Measurements from ENCODE around the gene E2F2.

DNA sequence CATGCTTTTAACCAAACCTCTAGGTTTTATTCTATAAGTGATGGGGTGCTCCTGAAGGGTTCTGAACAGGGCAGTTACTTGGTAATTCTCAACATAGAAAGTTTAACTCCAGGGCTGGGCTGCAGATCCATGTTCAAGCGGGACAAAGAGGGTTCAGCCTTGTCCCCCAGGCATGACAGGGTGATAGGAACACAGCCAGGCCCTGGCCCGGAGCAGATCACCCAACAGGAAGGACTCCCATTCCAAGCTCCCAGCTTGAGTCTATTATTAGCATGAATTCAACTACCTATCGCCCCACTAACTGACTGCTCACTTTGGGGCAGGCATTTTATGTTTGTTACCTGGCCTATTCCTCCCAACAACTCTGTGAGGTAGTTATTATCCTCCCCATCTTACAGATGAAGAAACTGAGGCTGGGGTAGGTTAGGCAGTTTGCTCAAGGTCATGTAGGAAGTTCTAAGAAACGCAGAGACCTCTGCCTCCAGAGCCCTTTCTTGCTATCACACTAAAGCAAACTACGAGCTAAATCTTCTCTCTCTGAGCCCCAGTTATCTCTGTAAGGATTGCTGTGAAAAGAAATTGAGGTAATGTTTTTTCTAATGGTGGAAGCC is 61.6 kb downstream of the E2F2 start:
- TF ChIP-seq CTCF (IDR thresholded peaks at IDR 0.05; ENCODE audit: low read depth, low read length) (no peak), POLR2A (IDR thresholded peaks at IDR 0.05; ENCODE audit: extremely low read depth, insufficient read length) (no peak)
- TF ChIP-seq, protein P1, sequence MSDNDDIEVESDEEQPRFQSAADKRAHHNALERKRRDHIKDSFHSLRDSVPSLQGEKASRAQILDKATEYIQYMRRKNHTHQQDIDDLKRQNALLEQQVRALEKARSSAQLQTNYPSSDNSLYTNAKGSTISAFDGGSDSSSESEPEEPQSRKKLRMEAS (IDR thresholded peaks at IDR 0.05; ENCODE audit: low read depth, low read length) = no peak
